NCI-H1105 (cell line): Measurements from ENCODE around the gene PRCP.

Experiments used
- DNase-seq: peaks from one replicate; lab custom pipeline; 2025; lab: John Stamatoyannopoulos, UW

Gene PRCP

GRCh38 chr11:82782825-82783374, 117.3 kb downstream of the PRCP start:
- no peak for DNase-seq

GRCh38 chr11:82778776-82779175, 121.5 kb downstream of the PRCP start:
- DNase-seq = no peak

GRCh38 chr11:82776377-82776776, 123.9 kb downstream of the PRCP start:
- DNase-seq = no peak

GRCh38 chr11:82775736-82776346, 124.4 kb downstream of the PRCP start:
- no peak for DNase-seq

- DNase-seq = no peak
Measured at GRCh38 chr11:82775218-82775617, 125.0 kb downstream of the PRCP start.
